Tracheal epithelial cell (primary cell): ENCODE data around the gene SNX7. TPM values are rescaled to one million over a fixed set of nuclear protein-coding genes. Genes with fewer than 3 reads are reported as not detected.

Experiments used
- total RNA-seq: library from RNA; depleted of rRNA; stranded (reverse); fragments of >200 nt; gene quantifications from 2 replicates; pipeline ENCODE4 v1.2.1, GENCODE V29; 2014

SNX7 gene
- total RNA-seq, result 31.1 and 36.2 TPM in 2 replicates

GRCh38 chr1:98661544-98662355, at the start of gene SNX7:
Gene SNX7, plus strand, starts transcription at chr1:98661721. Its CDS starts 11 bp downstream, at chr1:98661732.

